GM18909 (cell line): Measurements from ENCODE around the gene TRA2A.
A peak's percentile ranks its signal among the peaks of the same experiment; 100 is the strongest.
"Not testable (repeated sequence)": the region's sequence is repeated elsewhere in the genome, so short reads cannot be mapped to it uniquely, and the experiment has no call there.

ENCODE experiments used
- ATAC-seq: cut with Tn5 transposase; IDR thresholded peaks from one replicate; pipeline ENCODE4 v1.9.1; 2021; ENCODE audit warnings: mild to moderate bottlenecking; ENCODE audit not compliant: unreplicated experiment, poor library complexity

The TRA2A gene

GRCh38 chr7:23514755-23515154, 17.0 kb downstream of the TRA2A start:
- ATAC-seq = no peak

GRCh38 chr7:23513746-23514145, 18.0 kb downstream of the TRA2A start:
- ATAC-seq = not testable (repeated sequence)

- no peak for ATAC-seq
Observed at GRCh38 chr7:23494009-23494408, 37.8 kb downstream of the TRA2A start.

GRCh38 chr7:23491502-23491901, 40.3 kb downstream of the TRA2A start:
- no peak for ATAC-seq

- ATAC-seq = peak; percentile 75
Observed at GRCh38 chr7:23490357-23491135, 41.2 kb downstream of the TRA2A start.

- ATAC-seq = not testable (repeated sequence)
Observed at GRCh38 chr7:23488714-23489113, 43.1 kb downstream of the TRA2A start.

- no peak for ATAC-seq
Observed at GRCh38 chr7:23487670-23488069, 44.1 kb downstream of the TRA2A start.

- ATAC-seq = no peak
Observed at GRCh38 chr7:23486002-23486773, 45.6 kb downstream of the TRA2A start.

- no peak for ATAC-seq
Observed at GRCh38 chr7:23482686-23483085, 49.1 kb downstream of the TRA2A start.

GRCh38 chr7:23477962-23478866, 53.6 kb downstream of the TRA2A start:
- ATAC-seq = no peak

- no peak for ATAC-seq
Observed at GRCh38 chr7:23477157-23477499, 54.7 kb downstream of the TRA2A start.

GRCh38 chr7:23476286-23477156, 55.3 kb downstream of the TRA2A start:
- ATAC-seq = no peak

- ATAC-seq = no peak
Observed at GRCh38 chr7:23475576-23475839, 56.3 kb downstream of the TRA2A start.

GRCh38 chr7:23474829-23475575, 56.8 kb downstream of the TRA2A start:
- no peak for ATAC-seq

GRCh38 chr7:23474094-23474828, 57.5 kb downstream of the TRA2A start:
- peak; percentile 74 for ATAC-seq

GRCh38 chr7:23473844-23474093, 58.0 kb downstream of the TRA2A start:
- no peak for ATAC-seq

- ATAC-seq = no peak
Observed at GRCh38 chr7:23472956-23473843, 58.6 kb downstream of the TRA2A start.

- no peak for ATAC-seq
Observed at GRCh38 chr7:23472556-23472955, 59.2 kb downstream of the TRA2A start.
